IMR-90 (cell line): ENCODE measurements around the gene LRRC72. TPM values are rescaled to one million over a fixed set of nuclear protein-coding genes. Genes with fewer than 3 reads are reported as not detected.

Source experiments
- ATAC-seq: fragments of 200-7000 bp; cut with Tn5 transposase; 2 replicates; pipeline ENCODE4 v1.9.1; 2020; ENCODE audit warnings: low read depth, mild to moderate bottlenecking, moderate library complexity
- BruUV-seq: library from RNA; stranded (reverse); fragments of 400-500 nt; replicated peaks from 2 replicates; lab custom pipeline; 2021; lab: Mats Ljungman, UMichigan
- CTCF ChIA-PET: fragments of 300-600 bp; formaldehyde crosslinking; extraction: SDS; loops from one replicate; lab custom pipeline; 2021; ENCODE audit warnings: antibody characterized with exemption; lab: Yijun Ruan, JAX
- POLR2A ChIA-PET: fragments of 300-600 bp; sonication (Branson Sonifier 250); formaldehyde crosslinking; loops from one replicate; lab custom pipeline; 2022; ENCODE audit warnings: antibody characterized with exemption; ENCODE audit not compliant: unreplicated experiment; lab: Charles Lee
- DNase-seq: peaks from one replicate; pipeline ENCODE4 v3.0.0; 2013
- H2AFZ ChIP-seq: replicated peaks from 2 replicates; pipeline ENCODE3; 2013; ENCODE audit warnings: low read length, mild to moderate bottlenecking; ENCODE audit not compliant: poor library complexity
- H2AK5ac ChIP-seq: 2 replicates; pipeline ENCODE4 v1.6.1; 2013; ENCODE audit warnings: low read depth, low read length, inconsistent platforms
- H2AK9ac ChIP-seq: replicated peaks from 2 replicates; pipeline ENCODE3; 2013; ENCODE audit warnings: mild to moderate bottlenecking, low read depth, low read length, moderate library complexity; ENCODE audit not compliant: poor library complexity
- H2BK120ac ChIP-seq: 2 replicates; pipeline ENCODE4 v1.6.1; 2013; ENCODE audit warnings: low read depth, low read length, inconsistent platforms
- H2BK15ac ChIP-seq: 3 replicates; pipeline ENCODE4 v1.6.1; 2013; ENCODE audit warnings: low read depth, low read length, inconsistent platforms
- H2BK20ac ChIP-seq: 2 replicates; pipeline ENCODE4 v1.6.1; 2013; ENCODE audit warnings: low read depth, mild to moderate bottlenecking, inconsistent platforms, low read length, moderate library complexity
- H2BK5ac ChIP-seq: 2 replicates; pipeline ENCODE4 v1.6.1; 2013; ENCODE audit warnings: mild to moderate bottlenecking, low read depth, low read length, inconsistent platforms; ENCODE audit not compliant: poor library complexity, severe bottlenecking
- H3K14ac ChIP-seq: replicated peaks from 2 replicates; pipeline ENCODE4 v1.6.1; 2013; ENCODE audit warnings: low read depth, low read length, inconsistent platforms
- H3K18ac ChIP-seq: 2 replicates; pipeline ENCODE4 v1.6.1; 2013; ENCODE audit warnings: low read depth, low read length, control low read depth
- H3K23ac ChIP-seq: 2 replicates; pipeline ENCODE4 v1.6.1; 2013; ENCODE audit warnings: low read depth, low read length, inconsistent platforms
- H3K27ac ChIP-seq: 2 replicates; pipeline ENCODE4 v1.5.1; 2013; ENCODE audit warnings: mild to moderate bottlenecking, control low read depth, low read length; ENCODE audit not compliant: insufficient read depth
- H3K27me3 ChIP-seq: 2 replicates; pipeline ENCODE4 v1.6.1; 2013; ENCODE audit warnings: low read length; ENCODE audit not compliant: control insufficient read depth, insufficient read depth
- H3K36me3 ChIP-seq: 2 replicates; pipeline ENCODE4 v1.6.1; 2013; ENCODE audit warnings: low read length, mixed read lengths; ENCODE audit not compliant: control insufficient read depth, insufficient read depth
- H3K4ac ChIP-seq: 2 replicates; pipeline ENCODE4 v1.6.1; 2013; ENCODE audit warnings: low read depth, low read length, inconsistent platforms
- H3K4me1 ChIP-seq: 2 replicates; pipeline ENCODE4 v1.6.1; 2013; ENCODE audit warnings: low read length, mixed read lengths; ENCODE audit not compliant: control insufficient read depth, insufficient read depth
- H3K4me2 ChIP-seq: 2 replicates; pipeline ENCODE4 v1.6.1; 2013; ENCODE audit warnings: low read depth, mild to moderate bottlenecking, control low read depth, low read length, moderate library complexity
- H3K4me3 ChIP-seq: 2 replicates; pipeline ENCODE4 v1.5.1; 2013; ENCODE audit warnings: low read depth, mild to moderate bottlenecking, control low read depth, low read length, moderate library complexity; ENCODE audit not compliant: insufficient read depth
- H3K56ac ChIP-seq: 2 replicates; pipeline ENCODE4 v1.6.1; 2013; ENCODE audit warnings: low read length, inconsistent platforms; ENCODE audit not compliant: insufficient read depth; ENCODE audit errors: extremely low read depth
- H3K79me1 ChIP-seq, 2 experiments: 2 replicates each; pipeline ENCODE4 v1.6.1; 2013; ENCODE audit warnings: low read length in 2 of 2, inconsistent platforms in 1 of 2, low read depth in 1 of 2
- H3K9ac ChIP-seq: 2 replicates; pipeline ENCODE4 v1.6.1; 2013; ENCODE audit warnings: low read depth, low read length, control low read depth
- H3K9me1 ChIP-seq: 2 replicates; pipeline ENCODE4 v1.6.1; 2013; ENCODE audit warnings: low read length, inconsistent platforms; ENCODE audit not compliant: insufficient read depth
- H3K9me3 ChIP-seq: 2 replicates; pipeline ENCODE4 v1.6.1; 2013; ENCODE audit warnings: low read length; ENCODE audit not compliant: control insufficient read depth, insufficient read depth
- H4K20me1 ChIP-seq: 2 replicates; pipeline ENCODE4 v1.6.1; 2013; ENCODE audit warnings: low read length, inconsistent platforms; ENCODE audit not compliant: insufficient read depth
- H4K5ac ChIP-seq: 2 replicates; pipeline ENCODE4 v1.6.1; 2013; ENCODE audit warnings: mild to moderate bottlenecking, low read depth, low read length, control low read depth
- H4K8ac ChIP-seq, 2 experiments: 2 replicates each; pipeline ENCODE4 v1.6.1; 2013; ENCODE audit warnings: low read depth in 2 of 2, low read length in 2 of 2, control low read depth in 1 of 2, inconsistent platforms in 1 of 2
- H4K91ac ChIP-seq: 2 replicates; pipeline ENCODE4 v1.6.1; 2013; ENCODE audit warnings: low read depth, low read length, inconsistent platforms; ENCODE audit not compliant: insufficient read depth
- BHLHE40 ChIP-seq: fragments of 150-350 bp; IDR thresholded peaks from 2 replicates; pipeline ENCODE4 v1.6.1; 2016; ENCODE audit warnings: mild to moderate bottlenecking, low read depth, low read length
- CEBPB ChIP-seq: IDR thresholded peaks from 2 replicates; pipeline ENCODE4 v1.6.1; 2012; ENCODE audit warnings: low read depth, low read length, improper control_type of control experiment
- CHD1 ChIP-seq: IDR thresholded peaks from 2 replicates; pipeline ENCODE4 v1.6.1; 2012; ENCODE audit warnings: low read depth, low read length, improper control_type of control experiment
- CTCF ChIP-seq: conservative IDR thresholded peaks from 2 replicates; pipeline ENCODE4 v1.5.1; 2012; ENCODE audit warnings: mild to moderate bottlenecking, low read depth, low read length, improper control_type of control experiment
- ELK1 ChIP-seq: fragments of 150-350 bp; IDR thresholded peaks from 2 replicates; pipeline ENCODE4 v1.6.1; 2016; ENCODE audit warnings: low read depth, mild to moderate bottlenecking, low read length, moderate library complexity, borderline replicate concordance
- FOS ChIP-seq: fragments of 150-350 bp; IDR thresholded peaks from 2 replicates; pipeline ENCODE4 v1.6.1; 2016; ENCODE audit warnings: low read depth, low read length
- MAFK ChIP-seq: IDR thresholded peaks from 2 replicates; pipeline ENCODE4 v1.6.1; 2012; ENCODE audit warnings: low read depth, low read length, improper control_type of control experiment
- MAZ ChIP-seq: IDR thresholded peaks from 2 replicates; pipeline ENCODE4 v1.6.1; 2012; ENCODE audit warnings: low read depth, mild to moderate bottlenecking, low read length, improper control_type of control experiment, moderate library complexity, borderline replicate concordance
- MXI1 ChIP-seq: IDR thresholded peaks from 2 replicates; pipeline ENCODE4 v1.6.1; 2012; ENCODE audit warnings: low read depth, mild to moderate bottlenecking, low read length, moderate library complexity, borderline replicate concordance
- NFE2L2 ChIP-seq: fragments of 150-350 bp; IDR thresholded peaks from 2 replicates; pipeline ENCODE4 v1.6.1; 2016; ENCODE audit warnings: low read depth, mild to moderate bottlenecking, low read length
- POLR2A ChIP-seq: IDR thresholded peaks from 2 replicates; pipeline ENCODE4 v1.6.1; 2012; ENCODE audit warnings: mild to moderate bottlenecking, low read depth, low read length
- RAD21 ChIP-seq: IDR thresholded peaks from 2 replicates; pipeline ENCODE4 v1.6.1; 2012; ENCODE audit warnings: low read length, improper control_type of control experiment
- RCOR1 ChIP-seq: IDR thresholded peaks from 2 replicates; pipeline ENCODE4 v1.6.1; 2012; ENCODE audit warnings: mild to moderate bottlenecking, low read length, improper control_type of control experiment; ENCODE audit not compliant: insufficient replicate concordance
- SMC3 ChIP-seq: fragments of 150-350 bp; IDR thresholded peaks from 2 replicates; pipeline ENCODE4 v1.6.1; 2016; ENCODE audit warnings: low read depth, mild to moderate bottlenecking, antibody characterized with exemption, low read length, moderate library complexity
- WGBS, 2 experiments: methylation state at CpG; one replicate each; pipeline versions ENCODE4 v1.1.5 to v1.1.7; 2013; ENCODE audit warnings: missing lambda C conversion rate in 2 of 2; ENCODE audit not compliant: insufficient read length in 1 of 2; ENCODE audit errors: extremely low coverage in 2 of 2; 5-methylcytosine and 5-hydroxymethylcytosine counted together
- dilution Hi-C: fragments of 300-500 bp; cut with HindIII; formaldehyde crosslinking; loops from one replicate; pipeline ENCODE4 v1.14.3; 2018; ENCODE audit warnings: low sequenced_read_pairs; ENCODE audit not compliant: unreplicated experiment
- in situ Hi-C: fragments of 300-500 bp; cut with MboI; formaldehyde crosslinking; loops from 3 replicates; pipeline ENCODE4 v1.14.3; 2019; ENCODE audit warnings: low sequenced_read_pairs, inconsistent platforms, mixed read lengths
- intact Hi-C: fragments of 100-400 bp; cut with micrococcal nuclease; formaldehyde crosslinking; loops from 2 replicates; pipeline ENCODE4 v1.10.0; 2022
- polyA plus RNA-seq, 3 experiments: library from polyadenylated mRNA; depleted of rRNA; stranded (reverse); fragments of >200 nt; gene quantifications; 2 replicates each; pipeline ENCODE4 v1.2.3, GENCODE V29; 2012; ENCODE audit warnings: low replicate concordance in 1 of 3
- total RNA-seq: library from RNA; depleted of rRNA; stranded (reverse); fragments of >200 nt; gene quantifications from 2 replicates; pipeline ENCODE4 v1.2.3, GENCODE V29; 2012
- TF ChIP-seq, protein P1 (sequence below): fragments of 150-350 bp; IDR thresholded peaks from 2 replicates; pipeline ENCODE4 v1.6.1; 2017; ENCODE audit warnings: mild to moderate bottlenecking, antibody characterized with exemption, low read length, low read depth

LRRC72 gene
- total and polyA plus RNA-seq, 2 of the 4 experiments (the other 2 are of a cell fraction), result not detected

GRCh38 chr7:16616542-16616941 is 89.9 kb downstream of the LRRC72 start:
- Histone ChIP-seq H3K18ac (no peak overlapping the region), H3K27me3 (no peaks in the 10 kb centered on the region), H3K56ac (no peak overlapping the region), H3K4me2 (no peak overlapping the region), H3K27ac (no peak overlapping the region), H4K20me1 (no peaks in the 10 kb centered on the region), H2AK9ac (no peak overlapping the region), H3K9me3 (no peaks in the 10 kb centered on the region), H2AFZ (no peak overlapping the region), H3K9me1 (peaks cover 5% of the 10 kb centered on the region; the same call in 1 of the 2 replicates), H2BK20ac (no peak overlapping the region), H3K4me3 (no peak overlapping the region), H3K36me3 (peaks cover 9% of the 10 kb centered on the region; the same call in 1 of the 2 replicates), H4K8ac (no peak overlapping the region), H3K23ac (no peak overlapping the region), H4K91ac (no peak overlapping the region), H3K9ac (no peak overlapping the region), H3K79me1 (peaks cover 5 to 6% of the 10 kb centered on the region in 2 experiments; a peak in 3 of 4 replicates), H3K4me1 (peaks cover 5% of the 10 kb centered on the region), H2BK5ac (no peak overlapping the region), H2AK5ac (peak overlapping the region; percentile 27; the same call in 1 of the 2 replicates), H3K14ac (no peak overlapping the region), H4K5ac (no peak overlapping the region), H2BK120ac (no peak overlapping the region), H2BK15ac (no peak overlapping the region), H3K4ac (no peak overlapping the region)
- ChIA-PET CTCF (interaction anchor here (0.7 kb wide), 1 partner anchor 33 kb away, joined by 4 read pairs; no protein-coding TSS in a partner anchor), POLR2A (no interaction called here)
- in situ Hi-C loops, result loop anchor here (25.0 kb wide), 1 partner anchor 296 kb away; no protein-coding TSS in a partner anchor
- dilution Hi-C loops, result no loop called here
- no peak for TF ChIP-seq MXI1
- TF ChIP-seq CEBPB, result no peak
- TF ChIP-seq CHD1, result no peak
- no peak for TF ChIP-seq MAZ
- TF ChIP-seq CTCF, result no peak
- TF ChIP-seq ELK1, result no peak
- TF ChIP-seq, protein P1, sequence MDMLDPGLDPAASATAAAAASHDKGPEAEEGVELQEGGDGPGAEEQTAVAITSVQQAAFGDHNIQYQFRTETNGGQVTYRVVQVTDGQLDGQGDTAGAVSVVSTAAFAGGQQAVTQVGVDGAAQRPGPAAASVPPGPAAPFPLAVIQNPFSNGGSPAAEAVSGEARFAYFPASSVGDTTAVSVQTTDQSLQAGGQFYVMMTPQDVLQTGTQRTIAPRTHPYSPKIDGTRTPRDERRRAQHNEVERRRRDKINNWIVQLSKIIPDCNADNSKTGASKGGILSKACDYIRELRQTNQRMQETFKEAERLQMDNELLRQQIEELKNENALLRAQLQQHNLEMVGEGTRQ, result no peak
- TF ChIP-seq NFE2L2, result no peak
- no peak for TF ChIP-seq RCOR1
- TF ChIP-seq POLR2A, result no peak
- TF ChIP-seq RAD21, result no peak
- no peak for TF ChIP-seq FOS
- no peak for TF ChIP-seq BHLHE40
- no peak for TF ChIP-seq SMC3
- TF ChIP-seq MAFK, result no peak
- DNase-seq (no peak), ATAC-seq (no peak)
- intact Hi-C loops, result no loop called here
- no TSS peak for BruUV-seq
- 80% methylated on average over 2 of the region's 18 CpGs; no CpG with 5 or more reads in 1 of the 2 experiments for WGBS, 2 experiments
